Neural crest cell (in vitro differentiated cells): ENCODE measurements around the gene FSTL4. TPM values are rescaled to one million over a fixed set of nuclear protein-coding genes. Genes with fewer than 3 reads are reported as not detected.

Experiments
- DNase-seq: peaks from one replicate; pipeline ENCODE4 v3.0.0; 2021; ENCODE audit warnings: low read depth, mixed read lengths, low spot score
- H3K27ac Mint-ChIP-seq: one replicate; pipeline ENCODE4 v1.8.0; 2021; ENCODE audit warnings: mild to moderate bottlenecking, mixed read lengths; ENCODE audit not compliant: unreplicated experiment
- H3K27me3 Mint-ChIP-seq: 2 replicates; pipeline ENCODE4 v1.8.0; 2021; ENCODE audit warnings: low read depth, mild to moderate bottlenecking, mixed read lengths
- H3K36me3 Mint-ChIP-seq: 2 replicates; pipeline ENCODE4 v1.8.0; 2021; ENCODE audit warnings: low read depth, mild to moderate bottlenecking, mixed read lengths
- H3K4me1 Mint-ChIP-seq: 2 replicates; pipeline ENCODE4 v1.8.0; 2021; ENCODE audit warnings: mixed read lengths
- H3K4me3 Mint-ChIP-seq: one replicate; pipeline ENCODE4 v1.8.0; 2021; ENCODE audit warnings: mild to moderate bottlenecking, mixed read lengths
- H3K9me3 Mint-ChIP-seq: 2 replicates; pipeline ENCODE4 v1.8.0; 2021; ENCODE audit warnings: mixed read lengths
- total RNA-seq: library from RNA; stranded (reverse); gene quantifications from 2 replicates; pipeline ENCODE4 v1.2.1, GENCODE V29; 2021
- TF ChIP-seq, protein P1 (sequence below): fragments of 200-600 bp; sonication (generic); conservative IDR thresholded peaks from 2 replicates; pipeline ENCODE4 v1.5.0; 2021; ENCODE audit warnings: antibody characterized with exemption, mild to moderate bottlenecking

Gene FSTL4
- total RNA-seq, 1 donor from 2014 or later = 2.0 TPM

DNA sequence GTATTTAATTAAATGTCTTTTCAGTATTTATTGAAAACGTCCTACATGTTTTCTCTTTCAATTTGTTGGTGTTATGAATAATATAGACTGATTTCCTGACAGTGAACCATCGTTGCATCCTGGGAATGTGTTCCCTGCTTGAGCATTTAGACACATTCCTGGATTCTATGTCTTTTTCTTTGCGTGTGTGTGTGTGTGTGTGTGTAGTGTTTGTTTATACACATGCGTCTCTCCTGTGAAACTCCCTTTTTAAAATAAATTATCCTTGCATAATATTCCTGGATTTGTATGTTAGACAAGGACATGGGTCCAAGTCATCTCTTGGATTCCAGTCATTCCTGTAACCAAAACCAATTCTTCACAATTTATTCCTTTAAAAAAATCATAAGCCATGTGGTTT lies 407.1 kb downstream of the FSTL4 start:
- Mint-ChIP-seq H3K4me3 (no peak overlapping the region), H3K27ac (no peak overlapping the region), H3K36me3 (no peaks in the 10 kb centered on the region), H3K27me3 (peaks cover 15% of the 10 kb centered on the region), H3K4me1 (no peaks in the 10 kb centered on the region), H3K9me3 (no peaks in the 10 kb centered on the region)
- no peak for DNase-seq
- TF ChIP-seq, protein P1, sequence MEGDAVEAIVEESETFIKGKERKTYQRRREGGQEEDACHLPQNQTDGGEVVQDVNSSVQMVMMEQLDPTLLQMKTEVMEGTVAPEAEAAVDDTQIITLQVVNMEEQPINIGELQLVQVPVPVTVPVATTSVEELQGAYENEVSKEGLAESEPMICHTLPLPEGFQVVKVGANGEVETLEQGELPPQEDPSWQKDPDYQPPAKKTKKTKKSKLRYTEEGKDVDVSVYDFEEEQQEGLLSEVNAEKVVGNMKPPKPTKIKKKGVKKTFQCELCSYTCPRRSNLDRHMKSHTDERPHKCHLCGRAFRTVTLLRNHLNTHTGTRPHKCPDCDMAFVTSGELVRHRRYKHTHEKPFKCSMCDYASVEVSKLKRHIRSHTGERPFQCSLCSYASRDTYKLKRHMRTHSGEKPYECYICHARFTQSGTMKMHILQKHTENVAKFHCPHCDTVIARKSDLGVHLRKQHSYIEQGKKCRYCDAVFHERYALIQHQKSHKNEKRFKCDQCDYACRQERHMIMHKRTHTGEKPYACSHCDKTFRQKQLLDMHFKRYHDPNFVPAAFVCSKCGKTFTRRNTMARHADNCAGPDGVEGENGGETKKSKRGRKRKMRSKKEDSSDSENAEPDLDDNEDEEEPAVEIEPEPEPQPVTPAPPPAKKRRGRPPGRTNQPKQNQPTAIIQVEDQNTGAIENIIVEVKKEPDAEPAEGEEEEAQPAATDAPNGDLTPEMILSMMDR = no peak

DNA sequence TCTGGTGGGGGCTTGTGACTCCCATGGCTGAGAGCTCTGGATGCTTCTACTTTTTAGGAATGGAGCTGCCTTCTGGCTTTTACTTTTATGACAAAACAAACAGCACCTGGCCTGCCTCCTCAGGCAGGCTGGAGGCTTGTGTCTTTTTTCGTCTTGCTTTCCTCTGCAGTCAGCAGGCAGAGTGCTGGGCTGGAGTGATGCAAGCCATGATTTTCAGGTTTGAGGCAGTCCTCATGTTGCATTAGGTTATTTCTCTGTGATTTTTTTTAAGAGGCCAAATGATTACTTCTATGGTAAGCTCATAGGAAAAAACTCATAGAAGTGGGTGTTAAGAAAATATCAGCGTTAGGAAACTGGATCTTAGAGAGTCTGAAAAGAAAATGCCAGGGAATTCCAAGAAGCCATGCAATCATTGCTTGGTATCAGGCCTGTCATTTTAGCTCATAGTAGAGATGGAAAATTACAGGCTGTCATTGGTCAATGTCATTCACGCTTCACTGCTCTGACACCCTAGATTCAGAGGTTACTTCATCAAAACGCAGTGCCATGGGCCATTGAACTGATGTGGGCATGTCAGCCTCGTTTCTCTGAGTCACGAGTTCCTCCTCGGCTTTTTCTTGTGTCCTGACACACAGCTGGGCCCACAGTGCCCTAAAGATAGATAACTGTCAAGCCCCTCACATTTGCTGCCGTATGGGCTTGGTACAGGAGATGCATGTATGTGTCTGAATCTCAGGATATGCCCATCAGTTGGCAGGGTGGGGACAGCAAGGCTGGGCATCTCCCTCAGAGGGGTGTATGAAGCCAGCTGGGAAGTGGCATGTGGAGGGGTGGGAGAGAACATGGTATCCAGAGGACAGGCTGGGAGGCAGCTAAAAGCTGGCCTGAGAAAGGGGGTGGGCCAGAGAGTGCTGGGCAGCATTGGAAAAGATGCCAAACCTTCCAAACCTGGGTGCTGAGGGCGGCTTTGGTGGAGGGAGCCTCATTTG lies 408.7 kb downstream of the FSTL4 start:
- H3K9me3 Mint-ChIP-seq = no peaks in the 10 kb centered on the region
- no peak for DNase-seq
- no peaks in the 10 kb centered on the region for H3K4me1 Mint-ChIP-seq
- peaks cover 8% of the 10 kb centered on the region for H3K27me3 Mint-ChIP-seq
- H3K36me3 Mint-ChIP-seq = no peaks in the 10 kb centered on the region
- TF ChIP-seq, protein P1 = no peak
- H3K4me3 Mint-ChIP-seq = no peak overlapping the region
- no peak overlapping the region for H3K27ac Mint-ChIP-seq

DNA sequence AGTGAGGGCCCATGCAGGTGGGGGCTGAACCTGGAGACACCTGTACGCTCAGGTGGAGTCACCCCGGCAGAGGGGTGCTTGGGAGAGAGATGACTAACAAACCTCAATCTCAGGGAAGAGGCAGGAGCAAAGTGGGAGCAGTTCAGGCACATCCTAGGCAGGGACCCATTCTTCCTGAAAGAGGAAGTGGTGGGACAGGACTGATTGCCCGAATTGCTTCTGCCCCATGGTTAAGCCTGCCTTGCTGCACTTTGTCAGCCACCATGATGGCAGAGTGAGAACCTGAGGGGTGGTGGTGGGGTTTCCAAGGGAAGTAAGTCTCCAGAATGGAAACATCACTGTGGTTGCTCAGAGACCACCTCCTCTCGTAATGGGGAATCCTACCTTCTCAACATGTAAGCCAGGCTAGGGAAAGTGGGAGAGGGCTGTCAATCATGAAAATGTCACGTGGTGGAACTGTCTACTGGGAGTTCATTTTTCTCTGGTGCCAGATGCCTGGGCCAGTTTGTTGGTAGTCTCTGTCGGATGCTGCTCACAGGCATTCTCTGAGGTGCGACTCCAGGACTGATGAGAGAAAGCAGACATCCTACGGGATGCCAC lies 410.2 kb downstream of the FSTL4 start:
- Mint-ChIP-seq H3K9me3 (no peaks in the 10 kb centered on the region), H3K27ac (no peak overlapping the region), H3K4me3 (no peak overlapping the region), H3K4me1 (no peaks in the 10 kb centered on the region), H3K27me3 (peaks cover 2% of the 10 kb centered on the region), H3K36me3 (no peaks in the 10 kb centered on the region)
- DNase-seq = no peak
- TF ChIP-seq, protein P1 = no peak

DNA sequence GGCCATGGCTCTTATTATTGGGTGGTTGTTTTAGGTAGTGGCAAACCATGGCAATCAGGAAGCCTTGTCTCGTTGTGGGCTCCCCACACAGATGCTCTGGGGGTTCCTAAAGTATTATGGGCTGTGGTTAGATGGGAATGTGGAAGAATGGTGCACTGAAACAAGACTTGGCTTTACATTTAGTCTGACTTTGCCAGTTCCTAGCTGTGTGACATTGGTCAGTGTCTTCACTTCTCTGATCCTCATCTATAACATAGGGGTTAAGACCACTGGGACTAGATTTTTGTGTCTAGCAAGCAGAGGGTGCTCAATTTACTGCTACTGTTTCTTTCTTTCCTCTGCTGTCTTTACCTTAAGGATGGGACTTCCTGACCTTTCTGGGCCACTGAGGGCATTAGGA lies 411.0 kb downstream of the FSTL4 start:
- Mint-ChIP-seq H3K36me3 (no peaks in the 10 kb centered on the region), H3K27me3 (no peaks in the 10 kb centered on the region), H3K27ac (no peak overlapping the region), H3K9me3 (no peaks in the 10 kb centered on the region), H3K4me1 (peaks cover 4% of the 10 kb centered on the region), H3K4me3 (no peak overlapping the region)
- no peak for DNase-seq
- TF ChIP-seq, protein P1 = no peak

DNA sequence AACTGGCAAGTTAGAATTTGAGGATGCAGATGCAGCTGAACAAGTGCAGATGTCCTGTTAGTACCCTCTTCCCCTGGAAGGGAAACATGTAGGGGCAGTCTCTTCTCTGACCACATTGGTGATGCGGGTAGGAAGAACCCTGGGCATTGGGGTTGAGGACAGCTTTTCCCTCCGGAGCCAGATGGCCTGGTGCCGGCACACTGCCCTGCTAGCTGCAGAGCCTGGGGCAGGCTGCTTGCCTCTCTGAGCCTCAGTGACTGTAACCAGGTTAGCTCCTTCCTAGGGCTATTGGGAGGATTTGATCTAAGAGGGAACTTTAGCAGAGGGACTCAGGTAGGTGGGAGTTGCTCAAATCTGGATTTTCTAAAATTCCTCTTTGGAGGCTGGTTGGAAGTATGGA lies 412.1 kb downstream of the FSTL4 start:
- H3K4me3 Mint-ChIP-seq = no peak overlapping the region
- H3K9me3 Mint-ChIP-seq = no peaks in the 10 kb centered on the region
- no peak overlapping the region for H3K27ac Mint-ChIP-seq
- no peak for DNase-seq
- H3K4me1 Mint-ChIP-seq = peaks cover 4% of the 10 kb centered on the region
- H3K27me3 Mint-ChIP-seq = no peaks in the 10 kb centered on the region
- H3K36me3 Mint-ChIP-seq = no peaks in the 10 kb centered on the region
- TF ChIP-seq, protein P1 = no peak
